ENCODE measurements around the gene FBRSL1. TPM values are rescaled to one million over a fixed set of nuclear protein-coding genes. Genes with fewer than 3 reads are reported as not detected.
"Not testable (repeated sequence)": the region's sequence is repeated elsewhere in the genome, so short reads cannot be mapped to it uniquely, and the experiment has no call there.

FBRSL1 gene
- total RNA-seq, 3 donors from 2014 or later: 3.5 to 9.8 (median 7.2) TPM

DNA sequence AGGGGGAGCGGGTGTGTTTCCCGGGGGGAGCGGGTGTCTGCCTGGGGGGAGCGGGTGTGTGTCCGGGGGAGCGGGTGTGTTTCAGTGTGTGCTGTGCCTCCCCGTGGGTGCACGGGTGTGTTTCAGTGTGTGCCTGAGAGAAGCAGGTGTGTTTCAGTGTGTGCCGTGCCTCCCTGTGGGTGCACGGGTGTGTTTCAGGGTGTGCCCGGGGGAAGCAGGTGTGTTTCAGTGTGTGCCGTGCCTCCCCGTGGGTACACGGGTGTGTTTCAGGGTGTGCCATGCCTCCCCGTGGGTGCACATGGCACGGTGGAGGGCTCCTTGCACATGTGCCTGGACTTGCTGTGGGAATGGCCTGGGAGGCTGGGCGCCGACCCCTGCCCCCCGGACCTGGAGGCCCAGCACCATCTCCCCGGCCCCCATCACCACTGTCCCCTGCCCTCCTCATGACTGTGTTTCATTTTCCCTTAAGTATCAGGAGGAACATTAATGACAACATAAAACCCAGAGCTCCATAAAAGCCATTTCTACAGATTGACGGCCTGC lies 38.7 kb downstream of the FBRSL1 start:
- H3K9me3 ChIP-seq: no peaks in the 10 kb centered on the region
- H3K27me3 ChIP-seq: no peaks in the 10 kb centered on the region
- H3K4me3 ChIP-seq: no peak overlapping the region
- DNase-seq (ENCODE audit: low spot score in 2 of 2): no peak
- H3K36me3 ChIP-seq: no peaks in the 10 kb centered on the region
- peaks cover 3 to 13% of the 10 kb centered on the region in 2 donors for H3K4me1 ChIP-seq
- H3K27ac ChIP-seq: no peak overlapping the region
- TF ChIP-seq POLR2AphosphoS5 (IDR thresholded peaks at IDR 0.05): no peak
- no peak for TF ChIP-seq CTCF (IDR thresholded peaks at IDR 0.05)
- TF ChIP-seq POLR2A (IDR thresholded peaks at IDR 0.05): no peak
- intact Hi-C loops (cut with DNase I; ENCODE audit: low total_unique reads): loop anchor here (10.0 kb wide), 1 partner anchor 104 kb away; no protein-coding TSS in a partner anchor

DNA sequence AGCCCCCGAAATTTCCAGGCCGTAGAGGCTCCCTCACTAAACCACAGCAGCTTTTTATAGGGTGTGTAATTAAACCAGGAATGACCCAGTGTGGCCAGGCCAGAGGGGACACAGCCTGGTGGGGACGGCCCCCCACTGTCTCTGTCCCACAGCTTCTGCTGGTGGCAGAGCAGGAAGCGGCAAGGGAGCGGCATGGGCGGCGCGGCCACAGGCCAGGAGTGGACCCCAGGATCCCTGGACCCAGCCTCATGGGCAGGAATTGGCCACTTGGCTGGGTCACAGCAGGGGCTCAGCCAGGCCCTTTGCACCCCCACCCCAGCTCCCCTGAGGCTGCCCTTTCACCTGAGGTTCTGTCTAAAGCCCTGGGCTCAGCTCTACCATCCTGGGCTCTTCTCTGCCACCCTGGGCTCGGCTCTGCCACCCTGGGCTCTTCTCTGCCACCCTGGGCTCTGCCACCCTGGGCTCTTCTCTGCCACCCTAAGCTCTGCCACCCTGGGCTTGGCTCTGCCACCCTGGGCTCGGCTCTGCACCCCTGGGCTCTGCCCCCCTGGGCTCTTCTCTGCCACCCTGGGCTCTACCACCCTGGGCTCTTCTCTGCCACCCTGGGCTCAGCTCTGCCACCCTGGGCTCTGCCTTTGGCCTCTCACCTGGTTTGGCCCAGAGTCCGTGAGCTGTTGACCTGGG lies 39.3 kb downstream of the FBRSL1 start:
- peaks cover 3 to 7% of the 10 kb centered on the region in 2 donors for H3K4me1 ChIP-seq
- H3K36me3 ChIP-seq: no peaks in the 10 kb centered on the region
- no peak overlapping the region for H3K4me3 ChIP-seq
- H3K27ac ChIP-seq: no peak overlapping the region
- H3K9me3 ChIP-seq: no peaks in the 10 kb centered on the region
- H3K27me3 ChIP-seq: no peaks in the 10 kb centered on the region
- no peak for DNase-seq (ENCODE audit: low spot score in 2 of 2)
- intact Hi-C loops (cut with DNase I; ENCODE audit: low total_unique reads): loop anchor here (10.0 kb wide), 1 partner anchor 104 kb away; no protein-coding TSS in a partner anchor
- no peak for TF ChIP-seq POLR2A (IDR thresholded peaks at IDR 0.05)
- TF ChIP-seq CTCF (IDR thresholded peaks at IDR 0.05): no peak
- no peak for TF ChIP-seq POLR2AphosphoS5 (IDR thresholded peaks at IDR 0.05)

DNA sequence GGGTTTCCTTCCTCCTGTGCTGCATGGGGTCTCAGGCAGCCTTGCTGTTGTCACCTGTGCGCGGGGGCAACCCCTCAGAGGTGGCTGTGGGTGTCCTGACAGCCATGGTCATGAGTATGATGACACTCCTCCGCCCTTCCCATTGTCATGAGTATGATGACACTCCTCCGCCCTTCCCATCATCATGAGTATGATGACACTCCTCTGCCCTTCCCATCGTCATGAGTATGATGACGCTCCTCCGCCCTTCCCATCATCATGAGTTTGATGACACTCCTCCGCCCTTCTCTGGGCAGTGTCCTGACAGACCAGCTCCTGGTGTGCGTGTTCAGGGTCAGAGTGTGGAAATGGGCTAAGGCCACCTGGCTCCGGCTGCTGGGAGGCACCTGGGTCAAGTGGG lies 40.0 kb downstream of the FBRSL1 start:
- intact Hi-C loops (cut with DNase I; ENCODE audit: low total_unique reads): loop anchor here (10.0 kb wide), 1 partner anchor 105 kb away; no protein-coding TSS in a partner anchor
- H3K4me1 ChIP-seq: peaks cover 0 to 2% of the 10 kb centered on the region in 2 donors
- no peak for DNase-seq (ENCODE audit: low spot score in 2 of 2)

GRCh38 chr12:132530447-132530846 lies 40.5 kb downstream of the FBRSL1 start:
- no peak for TF ChIP-seq POLR2AphosphoS5 (IDR thresholded peaks at IDR 0.05)
- no peak for TF ChIP-seq CTCF (IDR thresholded peaks at IDR 0.05)
- no peak overlapping the region for H3K4me3 ChIP-seq
- no peaks in the 10 kb centered on the region for H3K27me3 ChIP-seq
- intact Hi-C loops (cut with DNase I; ENCODE audit: low total_unique reads): no loop called here
- no peak for DNase-seq (ENCODE audit: low spot score in 2 of 2)
- H3K36me3 ChIP-seq: no peaks in the 10 kb centered on the region
- no peaks in the 10 kb centered on the region for H3K9me3 ChIP-seq
- no peak overlapping the region for H3K27ac ChIP-seq
- no peaks in the 10 kb centered on the region for H3K4me1 ChIP-seq

More for the DNA sequence above, 40.0 kb downstream of the FBRSL1 start:
- Histone ChIP-seq H3K27ac (no peak overlapping the region), H3K27me3 (no peaks in the 10 kb centered on the region), H3K4me3 (no peak overlapping the region), H3K9me3 (no peaks in the 10 kb centered on the region), H3K36me3 (no peaks in the 10 kb centered on the region)
- TF ChIP-seq POLR2AphosphoS5 (IDR thresholded peaks at IDR 0.05): no peak
- TF ChIP-seq CTCF (IDR thresholded peaks at IDR 0.05): no peak
- no peak for TF ChIP-seq POLR2A (IDR thresholded peaks at IDR 0.05)

DNA sequence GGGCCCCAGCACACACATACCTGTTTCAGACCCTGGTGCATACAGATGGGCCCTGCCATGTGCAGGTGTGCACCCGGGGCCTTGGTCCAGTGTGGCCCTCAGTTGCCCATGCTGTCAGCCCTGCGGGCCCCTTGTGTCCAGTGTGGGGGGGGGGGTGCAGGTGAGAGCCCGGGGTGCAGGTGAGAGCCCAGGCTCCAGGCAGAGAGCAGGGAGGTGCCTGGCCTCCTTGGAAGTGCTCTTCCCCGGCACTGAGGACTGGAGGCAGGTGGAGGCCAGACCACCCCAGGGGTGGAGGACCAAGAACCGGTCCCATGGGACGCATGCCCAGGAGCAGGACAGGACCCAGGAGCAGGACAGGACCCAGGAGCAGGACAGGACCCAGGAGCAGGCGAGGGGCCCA lies 40.9 kb downstream of the FBRSL1 start:
- no peak overlapping the region for H3K27ac ChIP-seq
- TF ChIP-seq POLR2AphosphoS5 (IDR thresholded peaks at IDR 0.05) (no peak), POLR2A (IDR thresholded peaks at IDR 0.05) (no peak), CTCF (IDR thresholded peaks at IDR 0.05) (no peak)
- H3K4me1 ChIP-seq: no peaks in the 10 kb centered on the region
- H3K4me3 ChIP-seq: no peak overlapping the region
- no peaks in the 10 kb centered on the region for H3K9me3 ChIP-seq
- H3K36me3 ChIP-seq: no peaks in the 10 kb centered on the region
- intact Hi-C loops (cut with DNase I; ENCODE audit: low total_unique reads): no loop called here
- no peak for DNase-seq (ENCODE audit: low spot score in 2 of 2)
- no peaks in the 10 kb centered on the region for H3K27me3 ChIP-seq

- H3K36me3 ChIP-seq; DNase-seq (ENCODE audit: low spot score in 2 of 2); H3K9me3 ChIP-seq; H3K4me1 ChIP-seq; intact Hi-C loops (cut with DNase I; ENCODE audit: low total_unique reads); H3K4me3 ChIP-seq; H3K27ac ChIP-seq; H3K27me3 ChIP-seq: not testable (repeated sequence)
These were observed 43.0 kb downstream of the FBRSL1 start for GRCh38 chr12:132532711-132533583.

Data from breast epithelium (tissue), 4 donors.